Brain pericyte (primary cell): ENCODE measurements around the gene CCDC112.
A peak's percentile ranks its signal among the peaks of the same experiment; 100 is the strongest.
"Not testable (repeated sequence)": the region's sequence is repeated elsewhere in the genome, so short reads cannot be mapped to it uniquely, and the experiment has no call there.

Experiments used
- DNase-seq: peaks from one replicate; pipeline ENCODE4 v3.0.0-alpha.2; 2012; ENCODE audit warnings: low read depth, low spot score

Gene CCDC112, protein sequence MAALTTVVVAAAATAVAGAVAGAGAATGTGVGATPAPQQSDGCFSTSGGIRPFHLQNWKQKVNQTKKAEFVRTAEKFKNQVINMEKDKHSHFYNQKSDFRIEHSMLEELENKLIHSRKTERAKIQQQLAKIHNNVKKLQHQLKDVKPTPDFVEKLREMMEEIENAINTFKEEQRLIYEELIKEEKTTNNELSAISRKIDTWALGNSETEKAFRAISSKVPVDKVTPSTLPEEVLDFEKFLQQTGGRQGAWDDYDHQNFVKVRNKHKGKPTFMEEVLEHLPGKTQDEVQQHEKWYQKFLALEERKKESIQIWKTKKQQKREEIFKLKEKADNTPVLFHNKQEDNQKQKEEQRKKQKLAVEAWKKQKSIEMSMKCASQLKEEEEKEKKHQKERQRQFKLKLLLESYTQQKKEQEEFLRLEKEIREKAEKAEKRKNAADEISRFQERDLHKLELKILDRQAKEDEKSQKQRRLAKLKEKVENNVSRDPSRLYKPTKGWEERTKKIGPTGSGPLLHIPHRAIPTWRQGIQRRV

DNA sequence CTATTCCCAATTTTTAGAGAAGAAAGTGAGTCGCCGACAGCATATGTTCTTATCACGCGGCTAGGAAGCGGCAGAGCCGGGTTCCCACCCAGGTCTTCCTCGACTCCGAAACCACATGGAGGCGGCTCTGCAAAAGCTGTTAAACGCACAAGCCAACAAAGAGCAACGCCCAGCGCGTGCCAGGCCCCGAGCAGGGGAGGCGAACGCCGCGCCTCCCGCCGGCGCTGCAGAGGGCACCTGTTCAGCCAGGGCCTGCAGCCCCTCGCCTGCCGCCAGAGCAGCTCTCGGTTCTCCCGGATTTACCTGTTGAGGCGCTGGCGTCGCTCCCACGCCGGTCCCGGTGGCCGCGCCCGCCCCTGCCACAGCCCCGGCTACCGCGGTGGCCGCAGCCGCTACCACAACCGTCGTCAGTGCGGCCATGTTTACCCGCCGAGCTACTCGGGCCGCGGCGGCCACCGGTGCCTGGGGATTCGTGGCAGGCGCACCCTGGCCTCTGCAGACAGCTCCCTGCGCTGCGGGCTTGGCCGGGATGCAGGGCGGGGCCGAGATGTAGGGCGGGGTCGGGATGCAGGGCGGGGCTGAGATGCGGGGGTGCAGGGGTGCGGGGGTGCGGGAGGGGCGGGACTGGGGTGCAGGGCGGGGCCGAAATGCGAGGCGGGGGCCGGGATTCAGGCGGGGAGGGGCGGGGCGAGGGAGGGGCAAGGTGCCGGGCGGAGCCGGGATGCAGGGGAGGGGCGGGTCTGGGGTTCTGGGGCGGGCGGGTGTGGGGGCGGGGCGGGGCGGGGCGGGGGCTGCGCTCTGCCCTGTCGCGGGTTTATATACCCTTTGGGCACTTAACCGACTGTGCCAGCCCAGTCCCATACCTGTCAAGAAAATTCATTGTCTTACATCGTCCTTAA is at the start of gene CCDC112:
Gene CCDC112 (minus strand): TSS at position 531 of the 899 bp plus-strand sequence. CDS start 111 bp downstream, at position 420.
- no peak for DNase-seq

DNA sequence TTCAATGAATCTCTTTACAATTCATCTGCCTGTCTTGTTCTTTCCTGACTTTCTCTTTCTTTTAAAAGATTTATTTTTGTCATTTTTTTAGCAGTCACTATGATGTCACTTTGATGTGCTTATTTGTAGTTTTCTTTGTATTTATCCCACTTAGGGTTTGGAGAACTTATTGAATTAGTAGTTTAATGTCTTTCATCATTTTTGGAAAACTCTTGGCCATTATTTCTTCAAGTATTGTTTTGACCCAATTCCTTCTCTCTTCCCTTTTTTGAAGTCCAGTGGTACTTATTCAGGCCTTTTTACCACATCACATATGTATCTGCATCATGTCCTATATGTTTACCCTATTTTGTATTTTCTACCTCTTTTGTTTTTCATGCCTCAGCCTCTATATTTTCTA is 48.9 kb upstream of the CCDC112 start:
- DNase-seq = no peak

DNA sequence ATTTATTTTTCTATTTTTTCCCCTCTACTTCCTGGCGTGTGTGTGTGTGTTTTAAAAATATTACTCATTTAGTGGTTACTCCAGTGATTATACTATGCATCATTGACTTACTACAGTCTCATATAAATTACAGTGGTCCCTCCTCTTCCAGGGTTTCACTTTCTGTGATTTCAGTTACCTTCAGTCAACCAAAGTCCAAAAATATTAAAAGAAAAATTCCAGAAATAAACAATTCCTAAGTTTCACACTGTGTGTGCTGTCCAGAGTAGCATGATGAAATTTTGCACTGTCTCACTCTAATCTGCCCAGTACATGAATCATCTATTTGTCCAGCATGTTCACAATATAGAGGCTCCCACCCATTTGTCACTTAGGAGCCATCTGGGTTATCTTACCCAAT is 47.4 kb upstream of the CCDC112 start:
- DNase-seq = no peak

DNA sequence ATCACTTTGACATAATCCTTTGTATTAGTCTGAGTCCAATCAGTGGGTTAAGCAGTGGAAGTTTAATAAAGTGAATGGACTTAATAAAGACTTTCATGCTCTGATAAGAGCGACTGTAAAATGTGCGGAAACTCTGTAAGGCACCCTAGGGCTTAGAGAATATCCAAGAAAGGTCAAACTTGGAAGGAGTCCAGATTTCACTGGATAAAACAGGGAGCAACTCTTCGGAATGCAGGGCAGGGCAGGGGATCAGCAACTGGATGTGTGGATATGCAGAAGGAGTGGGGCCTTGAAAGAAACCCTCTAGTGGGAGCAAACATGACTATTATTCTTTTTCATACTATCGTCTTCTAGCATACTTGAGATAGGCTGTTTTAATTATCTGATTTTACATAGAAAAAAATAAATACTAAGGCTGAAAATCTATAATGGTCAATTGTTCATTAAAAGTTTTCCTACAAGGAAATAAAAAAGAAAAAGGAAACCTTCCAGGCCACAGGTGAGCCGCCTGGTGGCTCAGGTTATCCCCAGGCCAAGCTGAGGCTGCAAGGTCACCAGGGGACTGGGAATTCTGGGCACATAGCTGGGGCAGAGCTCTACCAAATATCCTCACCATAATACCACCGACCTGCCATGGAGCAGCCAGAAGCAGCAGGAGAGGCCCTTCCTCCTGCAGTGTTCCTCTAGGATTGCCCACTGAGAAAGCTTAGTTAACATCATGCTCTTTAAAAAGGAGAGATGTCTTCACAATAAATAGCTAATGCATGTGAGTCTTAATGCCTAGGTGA is 46.3 kb upstream of the CCDC112 start:
- no peak for DNase-seq

DNA sequence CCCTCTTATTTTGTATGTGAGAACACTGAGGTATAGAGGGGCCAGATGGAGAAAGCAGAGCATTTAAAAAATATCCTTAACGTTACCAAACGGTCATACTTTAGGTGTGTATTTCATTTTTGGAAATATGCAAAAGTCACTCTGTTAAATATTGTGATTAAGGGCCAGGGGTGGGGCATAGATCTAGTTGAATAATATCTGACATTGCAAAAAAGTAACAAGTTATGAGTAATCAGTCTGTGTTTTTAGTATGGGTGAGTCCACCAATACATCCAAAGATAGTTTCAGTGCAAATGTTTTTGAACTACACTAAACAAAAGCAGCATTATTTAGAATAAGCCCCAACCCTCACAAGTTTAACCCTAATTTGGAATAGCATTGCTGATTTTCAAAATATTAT is 45.3 kb upstream of the CCDC112 start:
- no peak for DNase-seq

DNA sequence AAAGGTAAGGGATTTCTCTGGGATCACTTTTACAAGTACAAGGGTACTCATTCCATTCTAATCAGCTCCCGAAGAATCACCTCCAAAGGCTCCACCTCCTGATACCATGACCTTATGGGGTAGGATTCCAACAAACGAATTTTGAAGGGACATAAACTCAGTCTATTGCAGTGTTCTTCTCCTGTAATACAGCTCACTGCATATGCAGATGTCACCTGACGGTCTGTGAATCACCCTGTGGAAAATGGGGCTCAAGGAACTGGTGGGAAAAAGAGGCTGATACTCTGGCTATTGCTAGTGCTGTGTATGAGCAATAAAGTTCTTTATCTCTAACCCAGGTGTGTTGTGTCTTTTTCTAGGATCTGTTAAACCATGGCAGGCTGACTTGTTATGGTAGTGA is 42.4 kb upstream of the CCDC112 start:
- DNase-seq = no peak

DNA sequence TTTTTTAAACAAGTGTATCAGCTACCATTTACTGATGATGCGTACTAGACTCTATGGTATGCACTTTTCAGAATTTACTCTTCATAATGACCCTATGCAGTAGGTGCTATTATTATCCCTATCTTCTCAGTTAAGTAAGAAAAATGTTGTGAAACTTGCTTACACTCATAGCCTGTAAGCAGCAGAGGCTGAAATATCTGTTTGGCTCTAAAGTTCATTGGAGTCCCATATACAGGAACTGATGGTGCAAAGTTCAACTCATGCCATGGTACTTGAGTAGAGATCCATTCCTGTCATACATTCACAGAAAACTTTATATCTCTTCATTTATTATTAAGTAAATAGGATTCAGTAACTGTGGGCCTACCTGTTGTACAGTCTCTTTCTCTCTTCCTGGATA is 41.4 kb upstream of the CCDC112 start:
- no peak for DNase-seq

DNA sequence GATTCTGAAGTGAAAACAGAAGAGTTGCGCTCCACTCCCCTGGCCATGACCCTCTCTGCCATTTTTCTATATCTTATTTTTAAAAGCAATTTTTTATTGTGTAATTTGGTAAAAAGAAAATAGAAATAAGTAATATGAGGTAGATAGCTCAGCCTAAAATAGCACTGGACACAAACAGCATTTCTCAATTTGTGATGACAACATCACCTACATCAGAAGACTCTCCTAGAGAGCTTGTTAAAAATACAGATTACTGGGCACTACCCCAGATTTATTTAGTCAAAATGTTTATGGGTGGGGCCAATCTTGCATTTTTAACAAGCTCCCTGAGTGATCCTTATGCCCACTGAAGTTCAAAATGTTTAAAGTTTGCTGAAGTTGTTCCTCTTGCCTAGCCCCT is 40.5 kb upstream of the CCDC112 start:
- no peak for DNase-seq

DNA sequence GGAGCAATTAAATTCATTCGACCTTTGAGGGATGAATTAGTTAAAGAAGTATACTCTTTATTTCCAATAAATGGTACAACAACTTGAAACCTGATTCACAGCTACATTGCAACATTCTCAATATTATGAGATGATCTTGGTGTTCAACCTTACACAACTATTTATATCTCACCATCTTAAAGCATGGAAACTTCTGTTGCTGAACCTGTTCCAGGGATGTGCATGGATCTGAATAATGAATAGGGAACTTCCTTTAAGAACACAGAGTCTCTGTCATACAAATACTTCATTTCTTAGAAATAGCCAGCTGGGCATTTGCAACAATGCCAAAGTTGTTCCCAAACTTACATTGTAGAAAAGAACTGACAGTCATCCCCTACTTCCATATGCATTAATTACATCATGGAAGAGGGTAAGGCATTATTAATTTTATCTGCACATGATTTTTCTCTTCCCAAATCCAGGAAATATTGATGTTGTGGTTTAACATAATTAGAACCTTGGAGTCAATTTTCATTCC is 39.8 kb upstream of the CCDC112 start:
- no peak for DNase-seq

DNA sequence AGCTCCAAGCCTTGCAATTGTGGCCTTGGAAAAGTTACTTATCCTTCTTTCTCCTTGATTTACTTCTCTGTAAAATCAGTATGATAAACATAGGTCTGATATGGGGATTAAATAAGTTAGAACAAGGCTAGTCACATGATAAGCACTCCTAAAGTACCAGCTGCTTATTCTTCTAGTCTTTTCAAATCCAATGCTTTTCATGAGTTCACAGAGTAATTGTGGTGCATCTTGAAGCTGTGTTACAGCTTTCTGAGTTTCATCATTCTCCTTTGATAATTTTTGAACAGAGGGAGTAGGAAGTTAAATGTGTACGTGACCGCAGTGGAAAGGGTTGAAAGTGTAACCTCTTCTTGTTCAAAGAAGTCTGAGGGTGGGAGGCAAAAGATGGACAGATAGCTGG is 38.8 kb upstream of the CCDC112 start:
- no peak for DNase-seq

DNA sequence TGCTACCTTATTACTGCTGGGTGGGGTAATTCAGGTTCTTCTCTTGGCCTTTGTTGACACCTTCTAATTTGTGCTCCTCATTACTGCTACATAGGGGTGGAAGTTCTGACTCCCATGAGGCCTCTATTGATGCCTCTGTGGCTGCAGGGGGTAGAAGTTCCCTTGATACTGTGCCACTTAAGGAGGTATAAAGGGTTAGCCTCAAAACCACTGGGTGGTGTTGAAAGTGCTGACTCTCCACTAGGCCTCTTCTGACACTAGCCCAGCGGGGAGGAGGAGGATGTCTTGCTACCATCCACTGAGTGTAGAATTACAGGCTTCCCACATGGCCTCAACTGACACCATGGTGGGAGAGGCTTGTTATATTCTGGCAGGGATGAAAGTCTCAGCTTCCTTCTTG is 36.7 kb upstream of the CCDC112 start:
- DNase-seq = peak; percentile 82

DNA sequence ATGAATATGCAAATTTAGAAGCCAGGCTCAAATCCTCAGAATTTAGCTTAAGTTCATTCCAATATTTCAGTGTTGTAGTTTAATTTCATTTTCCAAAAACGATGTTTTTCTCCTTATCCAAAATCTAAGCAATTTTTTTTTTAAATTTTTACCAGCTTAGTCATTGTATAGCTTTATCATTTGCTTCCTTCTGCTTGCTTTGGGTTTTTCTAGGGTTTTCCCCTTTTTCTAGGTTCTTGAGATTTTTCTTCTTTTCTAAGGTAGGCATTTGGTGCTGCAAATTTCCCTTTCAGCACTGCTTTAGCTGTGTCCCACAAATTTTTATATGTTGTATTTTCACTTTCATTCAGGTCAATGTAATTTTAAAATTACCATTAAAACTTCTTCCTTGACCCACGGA is 34.4 kb upstream of the CCDC112 start:
- no peak for DNase-seq

DNA sequence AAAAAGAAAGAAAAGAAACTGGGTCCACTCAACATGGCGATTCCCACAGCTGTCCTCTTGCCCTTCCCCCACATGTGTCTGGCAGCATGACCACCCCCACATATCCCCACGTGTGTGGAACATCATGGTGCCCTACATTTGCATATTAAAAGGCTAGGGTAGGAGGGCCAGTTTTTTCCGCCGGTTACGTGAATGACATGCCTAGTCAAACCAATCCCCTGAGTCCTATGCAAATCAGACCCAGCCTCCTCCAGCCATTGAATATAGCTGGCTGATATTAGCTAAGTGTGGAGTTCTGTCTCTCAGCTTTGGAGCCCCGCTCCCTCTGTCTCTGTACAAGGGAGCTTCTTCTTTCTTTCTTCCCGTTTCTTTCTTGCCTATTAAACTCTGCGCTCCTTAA is 33.0 kb upstream of the CCDC112 start:
- DNase-seq = no peak

DNA sequence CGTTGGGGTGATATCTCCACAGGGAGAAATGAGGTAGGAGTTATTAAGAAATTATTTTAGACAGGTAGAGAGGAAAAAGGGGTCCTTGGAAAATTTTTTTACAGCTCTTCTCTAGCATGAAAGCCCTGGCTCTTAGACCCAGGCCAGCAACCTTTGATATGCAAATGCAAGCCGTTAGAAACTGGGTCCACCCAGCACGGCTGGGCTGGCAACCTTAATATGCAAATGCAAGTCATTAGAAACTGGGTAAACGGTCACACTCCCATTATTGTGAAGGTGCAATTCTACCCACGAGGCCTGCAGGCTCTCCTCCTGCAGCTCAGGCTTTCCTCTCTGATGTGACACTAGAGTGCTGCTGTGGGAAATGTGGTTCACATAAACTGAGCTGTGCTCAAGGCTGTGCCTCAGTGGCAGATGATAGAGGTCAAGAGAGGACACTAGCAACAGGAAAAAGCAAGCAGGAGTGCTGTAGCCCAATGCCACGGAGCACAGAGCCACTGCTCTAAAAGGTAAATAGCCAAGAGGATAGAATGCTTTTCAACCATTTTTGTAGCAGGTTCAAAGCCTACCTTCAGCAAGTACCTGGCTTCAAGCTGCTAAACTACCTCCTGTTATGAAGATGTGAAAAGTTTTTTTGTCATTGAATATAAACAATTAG is 32.3 kb upstream of the CCDC112 start:
- DNase-seq = not testable (repeated sequence)

DNA sequence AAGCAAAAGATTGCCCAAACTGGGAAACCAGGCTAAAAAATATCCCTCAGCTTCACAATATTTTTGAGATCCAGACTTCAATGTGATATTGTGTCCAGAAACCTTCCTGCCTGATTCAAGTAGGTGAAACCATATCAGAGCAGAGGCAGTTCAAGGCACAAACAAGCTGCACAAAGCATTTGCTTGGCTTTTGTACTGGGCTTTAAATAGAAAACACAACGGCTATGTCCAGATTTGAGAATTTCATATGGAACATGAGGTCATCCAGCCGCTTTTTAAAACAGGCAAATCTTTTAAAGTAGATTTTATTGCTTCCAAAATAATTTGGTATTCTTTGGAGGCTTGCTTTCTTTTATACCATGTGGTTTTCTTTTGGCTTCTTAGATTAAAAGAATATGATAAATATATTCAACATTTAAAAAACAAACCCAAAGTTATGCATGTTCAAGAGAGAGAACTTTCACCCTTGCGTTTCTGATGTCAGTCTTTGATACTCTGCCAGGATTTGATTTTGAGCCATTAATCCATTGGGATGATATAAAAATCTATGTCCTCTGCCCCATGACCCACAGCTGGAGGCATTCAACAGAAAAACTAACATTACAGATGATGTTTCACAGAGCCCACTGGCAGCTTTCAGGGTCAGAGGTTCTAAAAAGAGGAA is 29.0 kb upstream of the CCDC112 start:
- DNase-seq = peak; percentile 57

DNA sequence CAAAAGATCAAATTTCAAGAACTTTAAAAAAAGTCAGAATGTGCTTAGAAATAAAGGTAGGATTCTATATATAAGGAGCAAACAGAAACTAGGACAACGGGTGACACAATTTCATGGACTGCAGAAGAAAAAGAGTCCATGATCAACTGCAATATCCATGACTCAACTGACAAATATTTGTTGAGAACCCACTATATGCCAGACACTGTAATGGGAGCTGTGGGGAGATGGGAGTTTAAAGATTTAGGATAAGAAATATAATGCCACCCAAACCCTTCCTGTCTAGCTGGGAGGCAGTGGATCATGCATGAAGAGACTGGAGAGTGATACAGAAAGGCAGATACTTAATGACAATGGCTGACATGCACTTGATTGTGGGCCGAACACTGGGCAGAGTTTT is 27.6 kb upstream of the CCDC112 start:
- no peak for DNase-seq

DNA sequence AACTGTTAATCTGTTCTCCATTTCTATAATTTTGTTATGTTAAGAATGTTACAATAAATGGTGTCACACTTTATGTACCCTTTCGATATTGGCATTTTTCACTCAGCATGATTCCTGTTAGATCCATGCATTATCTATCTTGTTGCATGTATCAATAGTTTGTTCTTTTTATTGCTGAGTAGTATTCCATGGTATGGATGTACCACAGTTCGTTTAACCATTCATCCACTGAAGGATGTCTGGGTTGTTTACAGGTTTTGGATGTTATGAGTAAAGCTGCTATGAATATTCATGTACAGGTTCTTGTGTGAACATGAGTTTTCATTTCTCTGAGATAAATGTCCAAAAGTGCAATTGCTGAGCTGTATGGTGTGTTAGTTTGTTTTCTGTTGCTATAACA is 26.3 kb upstream of the CCDC112 start:
- no peak for DNase-seq

DNA sequence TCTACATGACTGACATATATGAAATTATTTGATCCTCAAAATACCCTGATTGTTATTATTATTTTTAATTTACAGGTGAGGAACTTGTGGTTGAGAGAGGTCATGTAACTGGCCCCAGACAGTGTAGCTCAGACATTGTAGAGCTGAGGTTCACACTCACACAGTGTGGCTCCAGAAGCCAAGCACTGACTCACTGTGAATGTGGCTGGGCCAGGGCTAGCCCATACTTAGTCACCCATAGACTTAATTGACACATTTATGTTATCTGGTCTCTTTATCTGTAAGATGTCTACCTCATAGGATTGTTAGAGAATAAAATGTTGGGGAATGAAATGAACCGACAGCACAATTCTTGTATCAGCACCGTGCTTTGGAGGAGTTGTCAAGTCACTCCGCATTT is 24.9 kb upstream of the CCDC112 start:
- DNase-seq = no peak

DNA sequence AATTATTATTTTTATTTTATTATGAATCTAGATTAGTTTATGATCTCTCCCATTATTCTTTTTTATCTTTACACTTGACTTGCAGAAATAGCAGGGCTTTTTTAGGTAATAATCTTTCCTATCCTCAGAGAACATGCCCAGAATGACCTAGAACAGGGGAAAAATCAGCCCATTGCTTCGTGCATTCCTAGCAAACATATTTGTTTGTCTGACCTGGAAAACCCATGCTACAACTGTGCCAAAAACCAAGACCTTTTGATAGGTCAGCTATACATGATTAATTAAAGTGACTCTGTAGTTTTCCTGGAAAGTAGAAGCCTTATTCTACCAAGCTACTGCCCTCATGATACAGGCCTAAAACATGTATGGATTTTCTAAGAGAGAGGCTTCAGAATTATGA is 24.1 kb upstream of the CCDC112 start:
- DNase-seq = no peak

DNA sequence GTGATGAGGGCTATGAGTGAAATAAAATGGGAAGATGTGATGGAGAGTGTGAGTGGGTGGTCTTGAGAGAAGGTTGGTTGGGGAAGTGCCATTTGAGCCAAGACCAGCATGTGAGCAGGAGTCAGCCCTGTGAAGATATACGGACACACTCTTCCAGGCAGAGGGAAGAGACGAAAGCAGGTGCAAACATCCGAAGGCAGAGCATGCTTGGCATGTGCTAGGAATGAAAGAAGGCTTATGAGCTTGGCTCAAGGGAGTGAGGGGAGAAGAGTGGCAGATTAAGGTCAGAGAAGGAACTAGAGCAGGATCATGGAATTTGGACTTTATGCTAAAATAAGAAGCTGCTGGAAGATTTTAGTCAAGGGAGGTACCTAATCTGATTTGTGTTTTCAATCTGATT is 23.6 kb upstream of the CCDC112 start:
- DNase-seq = no peak
